KOPT-K1 (cell line): Measurements from ENCODE around the gene HOXC11.

Source experiments
- H3K27ac ChIP-seq: fragments of 200-600 bp; sonication (generic); 2 replicates; pipeline ENCODE4 v1.5.1; 2016; ENCODE audit warnings: antibody characterized with exemption, mild to moderate bottlenecking, low read depth, low read length; ENCODE audit not compliant: poor library complexity, severe bottlenecking
- H3K36me3 ChIP-seq: fragments of 200-600 bp; sonication (generic); 2 replicates; pipeline ENCODE4 v1.5.1; 2017; ENCODE audit warnings: antibody characterized with exemption, mild to moderate bottlenecking, low read length, moderate library complexity; ENCODE audit not compliant: insufficient read depth
- H3K9me3 ChIP-seq: fragments of 200-600 bp; sonication (generic); 2 replicates; pipeline ENCODE4 v1.5.1; 2017; ENCODE audit warnings: antibody characterized with exemption, low read length, mild to moderate bottlenecking; ENCODE audit not compliant: insufficient read depth, poor library complexity, severe bottlenecking

HOXC11 gene

DNA sequence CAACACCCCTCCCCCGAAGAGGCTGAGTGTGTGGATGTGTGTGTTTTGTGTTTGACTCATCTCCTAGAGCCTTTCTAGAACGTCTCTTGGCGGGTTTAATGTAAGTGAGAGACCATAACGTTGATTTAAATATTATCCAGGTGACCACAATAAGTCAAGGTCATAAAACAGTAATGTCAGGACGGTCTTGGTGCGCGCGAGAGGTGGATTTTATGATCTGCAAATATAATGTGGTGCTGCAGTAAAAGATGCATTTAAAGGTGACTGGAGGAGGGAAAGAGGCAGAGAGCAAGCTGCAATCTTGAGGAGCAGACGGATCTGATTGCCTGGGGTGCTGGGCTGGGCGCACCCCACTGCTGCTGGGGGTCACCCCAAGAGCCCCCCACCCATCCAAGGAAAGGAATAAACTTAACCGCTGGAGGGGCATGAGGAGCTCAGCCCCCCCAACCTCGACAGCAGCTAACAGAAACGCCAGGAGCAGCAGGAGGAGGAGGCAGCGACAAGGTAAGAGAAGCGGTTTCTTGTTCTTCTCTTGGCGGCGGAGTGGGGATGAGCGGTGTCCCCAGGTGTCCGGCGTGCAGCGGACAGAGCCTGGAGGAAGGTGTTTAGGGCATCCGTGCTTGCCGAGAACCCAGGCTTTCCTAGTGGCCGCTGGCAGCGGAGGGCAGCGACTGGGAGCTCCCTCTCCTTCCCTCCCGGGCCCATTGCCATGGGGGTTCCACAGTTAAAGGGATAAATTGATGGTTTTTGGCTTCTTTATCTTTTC lies 17.6 kb downstream of the HOXC11 start:
- H3K9me3 ChIP-seq: no peaks in the 10 kb centered on the region
- no peak overlapping the region for H3K27ac ChIP-seq
- H3K36me3 ChIP-seq: no peaks in the 10 kb centered on the region

DNA sequence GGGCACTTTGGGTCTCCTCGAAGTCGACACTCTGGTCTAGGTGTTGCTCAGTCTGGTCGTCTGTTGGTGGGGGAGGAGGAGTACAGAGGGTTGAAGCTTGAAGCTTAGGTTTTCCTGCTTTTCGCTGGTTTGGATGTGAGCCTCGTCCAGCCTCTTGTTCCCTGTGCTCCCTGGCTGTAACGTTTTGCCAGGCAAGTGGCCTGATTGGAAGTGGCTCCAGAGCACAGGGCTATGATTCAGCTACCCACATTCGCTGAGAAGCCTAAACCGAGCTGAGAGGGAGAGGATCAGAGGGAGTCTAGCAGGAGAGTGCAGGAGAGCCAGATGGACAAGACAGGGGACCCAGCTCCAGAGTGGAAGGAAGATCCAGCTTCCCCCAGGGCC lies 18.1 kb downstream of the HOXC11 start:
- Histone ChIP-seq H3K27ac (no peak overlapping the region), H3K36me3 (no peaks in the 10 kb centered on the region), H3K9me3 (no peaks in the 10 kb centered on the region)

GRCh38 chr12:53992377-53992889 lies 19.5 kb downstream of the HOXC11 start:
- no peaks in the 10 kb centered on the region for H3K9me3 ChIP-seq
- H3K36me3 ChIP-seq: no peaks in the 10 kb centered on the region
- no peak overlapping the region for H3K27ac ChIP-seq

DNA sequence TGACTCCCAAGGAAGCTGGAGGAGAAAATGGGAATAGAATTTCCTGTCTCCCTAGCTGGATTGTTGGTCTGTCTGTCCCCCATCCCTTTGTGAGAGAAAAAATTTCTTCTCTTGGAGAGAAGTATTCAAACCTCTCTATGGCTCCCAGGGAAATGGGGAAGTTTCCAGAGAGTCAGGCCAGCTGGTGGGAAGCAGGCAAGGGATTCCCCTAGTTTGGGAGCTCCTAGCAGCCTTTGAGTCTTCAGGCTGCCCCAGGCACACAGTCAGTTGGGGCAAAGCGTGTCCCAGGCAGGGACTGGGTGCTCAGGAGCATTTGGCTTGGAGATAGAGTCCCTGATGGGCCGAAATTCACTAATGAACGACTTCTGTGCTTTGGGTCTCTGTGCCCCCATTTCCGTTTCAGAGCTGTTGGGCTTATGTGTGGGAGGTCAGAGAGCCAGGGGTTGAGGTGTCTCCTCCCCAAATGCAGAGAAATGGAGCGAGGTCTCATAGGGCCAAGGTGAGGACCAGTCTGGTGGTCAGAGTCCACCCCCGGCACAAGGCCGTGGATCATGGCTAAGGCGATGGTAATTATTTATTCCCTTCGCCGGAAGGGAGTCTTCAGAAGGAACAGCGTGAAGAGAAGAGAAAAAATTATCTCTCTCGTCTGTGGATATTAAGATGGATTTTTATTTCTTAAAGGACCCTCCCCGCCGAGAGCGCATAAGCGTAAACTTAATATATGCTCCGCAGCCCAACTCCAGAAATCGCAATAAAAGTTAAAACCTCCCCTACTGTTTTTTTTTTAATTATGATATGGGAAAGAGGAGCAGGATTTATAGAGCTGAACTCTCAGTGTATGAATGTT lies 20.5 kb downstream of the HOXC11 start:
- no peaks in the 10 kb centered on the region for H3K9me3 ChIP-seq
- no peak overlapping the region for H3K27ac ChIP-seq
- H3K36me3 ChIP-seq: no peaks in the 10 kb centered on the region

- Histone ChIP-seq H3K9me3 (no peaks in the 10 kb centered on the region), H3K27ac (no peak overlapping the region)
Measured at GRCh38 chr12:53994009-53994263, 21.0 kb downstream of the HOXC11 start.

DNA sequence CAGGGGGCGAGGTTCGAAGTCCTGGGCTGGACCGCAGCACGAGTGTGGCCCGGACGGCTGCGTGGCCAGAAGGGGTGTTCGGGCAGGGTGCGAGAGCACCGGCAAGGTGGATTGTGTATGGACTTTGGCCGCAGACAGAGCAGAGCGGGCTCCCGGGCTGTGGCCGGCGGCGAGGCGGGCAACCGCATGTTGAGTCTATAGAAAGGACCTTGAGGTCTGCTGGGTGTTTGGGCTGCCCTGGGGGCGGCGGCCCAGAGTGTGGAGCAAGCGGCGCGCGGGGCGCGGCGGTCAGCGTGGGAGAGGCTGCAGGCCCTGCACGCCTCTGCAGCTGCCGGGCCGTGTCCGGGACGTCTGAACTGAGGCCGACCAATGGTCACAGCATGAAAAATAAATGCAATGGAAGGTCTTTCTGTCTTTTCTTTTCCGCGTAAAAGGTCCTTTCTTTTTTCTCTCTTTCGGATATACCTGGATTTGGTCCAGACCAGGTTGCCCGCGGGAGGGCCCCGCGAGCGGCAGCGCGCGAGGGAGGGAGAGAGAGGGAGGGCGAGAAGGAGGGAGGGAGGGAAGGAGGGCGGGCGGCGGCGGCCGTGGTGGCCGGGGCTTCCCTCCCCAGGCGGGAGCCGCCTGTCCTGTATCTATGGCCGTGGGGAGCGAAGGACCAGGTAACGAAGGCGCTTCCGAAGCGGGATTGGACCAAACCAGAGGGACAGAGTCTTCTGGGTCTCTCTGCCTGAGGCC lies 21.5 kb downstream of the HOXC11 start:
- no peaks in the 10 kb centered on the region for H3K9me3 ChIP-seq
- H3K27ac ChIP-seq: no peak overlapping the region
- no peaks in the 10 kb centered on the region for H3K36me3 ChIP-seq

More at GRCh38 chr12:53994009-53994263, 21.0 kb downstream of the HOXC11 start:
- H3K36me3 ChIP-seq: no peaks in the 10 kb centered on the region

DNA sequence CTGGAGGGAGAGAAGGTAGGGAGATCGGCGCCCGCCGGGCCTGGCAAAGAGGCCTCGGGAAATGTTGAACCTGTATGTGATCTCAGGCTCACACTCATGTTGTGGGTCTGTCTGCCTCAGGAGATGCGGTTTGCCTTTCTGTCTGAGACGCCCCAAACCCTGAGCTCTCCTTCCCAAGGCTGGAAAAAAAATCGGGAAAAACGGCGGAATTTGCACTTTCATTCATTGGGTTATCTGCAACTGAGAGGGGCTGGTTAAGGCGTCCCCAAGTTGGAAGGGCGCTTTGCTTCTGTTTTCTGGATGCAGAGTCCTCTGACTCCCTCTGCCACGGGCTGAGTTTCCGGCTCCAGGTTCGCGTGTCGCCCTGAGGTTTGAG lies 22.1 kb downstream of the HOXC11 start:
- Histone ChIP-seq H3K36me3 (no peaks in the 10 kb centered on the region), H3K9me3 (no peaks in the 10 kb centered on the region), H3K27ac (no peak overlapping the region)

DNA sequence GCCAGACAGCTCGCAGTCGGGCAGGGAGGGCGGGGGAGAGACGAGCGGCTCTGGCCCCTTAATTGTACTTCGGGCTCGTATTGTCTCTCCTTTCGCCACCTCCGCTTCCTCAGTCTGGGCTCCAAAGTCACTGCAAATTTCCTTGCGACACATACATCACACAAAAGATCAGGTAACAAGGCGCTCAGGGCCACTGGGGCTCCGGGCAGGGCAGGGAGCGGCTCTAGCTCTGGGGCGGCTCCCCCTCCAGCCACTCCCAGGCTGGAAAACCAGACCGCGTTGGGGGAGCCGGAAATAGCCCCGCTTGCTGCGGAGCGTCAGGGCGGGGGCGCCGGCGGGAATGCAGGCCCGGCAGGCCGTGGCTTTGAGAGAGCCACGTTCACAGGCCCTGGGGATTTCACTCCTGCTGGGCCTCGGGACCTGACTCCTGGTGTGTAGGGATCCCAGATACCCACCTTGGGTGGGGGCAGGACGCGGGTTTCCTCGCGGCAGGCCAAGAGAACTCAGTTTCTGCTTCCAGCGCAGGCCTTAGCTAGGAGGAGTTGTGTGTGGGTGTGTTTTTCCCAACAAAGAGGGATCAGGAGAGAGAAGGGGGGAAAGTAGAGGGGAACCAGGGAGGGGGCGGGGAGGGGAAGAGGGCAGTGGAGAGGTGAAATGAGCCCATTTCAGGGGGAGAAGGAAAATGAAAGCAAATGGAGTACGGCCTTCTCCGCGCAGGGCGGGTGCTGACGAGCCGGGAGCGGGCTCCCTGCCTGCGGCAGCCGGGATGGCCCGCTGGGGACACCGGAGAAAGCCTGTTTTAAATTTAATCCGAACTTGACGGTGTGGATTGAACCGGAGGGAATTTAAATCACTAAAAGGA lies 22.7 kb downstream of the HOXC11 start:
- Histone ChIP-seq H3K9me3 (no peaks in the 10 kb centered on the region), H3K36me3 (no peaks in the 10 kb centered on the region), H3K27ac (peak overlapping the region; percentile 1)

DNA sequence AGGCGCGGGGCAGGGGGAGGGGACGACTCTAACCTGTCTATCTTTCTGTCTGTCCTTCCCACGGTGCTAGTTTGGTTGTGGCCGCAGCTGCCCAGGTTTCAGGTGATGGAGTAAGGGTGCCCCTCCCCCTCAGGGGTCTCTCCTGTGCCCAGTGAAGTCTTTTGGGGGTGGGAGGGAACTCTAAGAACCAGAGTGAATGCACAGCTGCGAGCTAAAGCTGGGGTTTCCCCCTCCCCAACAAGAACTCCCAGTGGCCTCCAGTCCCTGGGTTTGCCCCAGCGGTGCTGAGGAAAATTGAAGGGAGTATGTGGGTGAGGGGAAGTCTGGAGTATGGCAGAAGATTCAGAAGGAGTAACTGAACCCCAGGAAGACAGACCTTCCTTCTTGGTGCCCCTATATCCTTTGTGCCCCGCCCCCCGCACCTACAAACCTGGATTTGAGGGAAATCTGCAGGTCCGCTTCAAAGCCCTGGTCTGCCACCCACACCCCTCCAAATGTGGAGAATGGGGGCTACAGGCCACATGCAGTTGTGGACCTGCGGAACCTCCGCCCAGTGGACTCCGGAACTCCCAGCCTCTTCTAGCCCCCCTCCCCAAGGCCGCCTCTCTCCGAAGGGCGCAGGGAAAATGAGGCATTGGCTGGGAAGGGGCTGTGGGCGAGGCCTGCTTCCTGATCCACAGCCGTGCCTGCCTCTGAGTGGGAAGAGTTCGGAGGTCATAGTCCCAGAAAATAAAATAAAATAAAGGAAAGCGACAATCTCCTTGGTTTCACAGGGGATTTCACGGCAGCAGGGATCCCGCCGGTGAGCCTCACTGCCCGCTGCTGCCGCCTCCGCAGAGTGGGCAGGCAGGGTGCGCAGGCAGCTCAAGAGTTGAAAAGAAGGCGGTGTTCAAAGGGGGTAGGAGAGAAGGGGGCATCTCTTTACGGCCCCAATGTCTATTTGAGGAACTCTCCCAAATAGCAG lies 23.6 kb downstream of the HOXC11 start:
- H3K27ac ChIP-seq: peak overlapping the region; percentile 1
- H3K36me3 ChIP-seq: no peaks in the 10 kb centered on the region
- no peaks in the 10 kb centered on the region for H3K9me3 ChIP-seq

- Histone ChIP-seq H3K36me3 (no peaks in the 10 kb centered on the region), H3K27ac (no peak overlapping the region), H3K9me3 (no peaks in the 10 kb centered on the region)
Measured at GRCh38 chr12:53997204-53998109, 24.5 kb downstream of the HOXC11 start.

GRCh38 chr12:53998110-53998899 lies 25.4 kb downstream of the HOXC11 start:
- H3K36me3 ChIP-seq: no peaks in the 10 kb centered on the region
- H3K27ac ChIP-seq: no peak overlapping the region
- H3K9me3 ChIP-seq: no peaks in the 10 kb centered on the region

GRCh38 chr12:53998900-53999236 lies 25.9 kb downstream of the HOXC11 start:
- no peaks in the 10 kb centered on the region for H3K9me3 ChIP-seq
- no peak overlapping the region for H3K27ac ChIP-seq
- H3K36me3 ChIP-seq: no peaks in the 10 kb centered on the region
